ENCODE measurements around the gene SUPT6H. TPM values are rescaled to one million over a fixed set of nuclear protein-coding genes. Genes with fewer than 3 reads are reported as not detected.

Gene SUPT6H
- total RNA-seq, 6 experiments from 2014 or later: 72.7 to 79.7 (median 74.0) TPM

GRCh38 chr17:28747801-28748750 is 86.1 kb downstream of the SUPT6H start:
- TF ChIP-seq CTCF (IDR thresholded peaks at IDR 0.05): no peak
- Mint-ChIP-seq H3K36me3 (ENCODE audit: low read depth) (peaks cover 15% of the 10 kb centered on the region), H3K27me3 (ENCODE audit: insufficient read depth) (peaks cover 32% of the 10 kb centered on the region), H3K4me1 (ENCODE audit: low read depth) (peaks cover 29% of the 10 kb centered on the region), H3K27ac (peak overlapping the region; percentile 51), H3K4me3 (no peak overlapping the region), H3K9me3 (no peaks in the 10 kb centered on the region)
- no peak for DNase-seq

- no peaks in the 10 kb centered on the region for H3K9me3 Mint-ChIP-seq
- peaks cover 15% of the 10 kb centered on the region for H3K36me3 Mint-ChIP-seq (ENCODE audit: low read depth)
- no peak overlapping the region; the same call in 1 of the 2 replicates for H3K4me3 Mint-ChIP-seq
- H3K4me1 Mint-ChIP-seq (ENCODE audit: low read depth): peaks cover 27% of the 10 kb centered on the region
- H3K27me3 Mint-ChIP-seq (ENCODE audit: insufficient read depth): peaks cover 32% of the 10 kb centered on the region
- no peak for DNase-seq
- H3K27ac Mint-ChIP-seq: peak overlapping the region; percentile 51
- TF ChIP-seq CTCF (IDR thresholded peaks at IDR 0.05): no peak
Observed at GRCh38 chr17:28748852-28749515, 87.0 kb downstream of the SUPT6H start.

GRCh38 chr17:28749516-28750177 is 87.6 kb downstream of the SUPT6H start:
- no peak for DNase-seq
- H3K9me3 Mint-ChIP-seq: no peaks in the 10 kb centered on the region
- no peak for TF ChIP-seq CTCF (IDR thresholded peaks at IDR 0.05)
- H3K27me3 Mint-ChIP-seq (ENCODE audit: insufficient read depth): peaks cover 33% of the 10 kb centered on the region
- no peak overlapping the region for H3K4me3 Mint-ChIP-seq
- peaks cover 27% of the 10 kb centered on the region for H3K4me1 Mint-ChIP-seq (ENCODE audit: low read depth)
- H3K36me3 Mint-ChIP-seq (ENCODE audit: low read depth): peaks cover 15% of the 10 kb centered on the region
- peak overlapping the region; percentile 51; the same call in 1 of the 2 replicates for H3K27ac Mint-ChIP-seq

GRCh38 chr17:28750178-28751047 is 88.4 kb downstream of the SUPT6H start:
- H3K4me3 Mint-ChIP-seq: no peak overlapping the region
- H3K4me1 Mint-ChIP-seq (ENCODE audit: low read depth): peaks cover 30% of the 10 kb centered on the region
- H3K27me3 Mint-ChIP-seq (ENCODE audit: insufficient read depth): peaks cover 30% of the 10 kb centered on the region
- no peaks in the 10 kb centered on the region for H3K9me3 Mint-ChIP-seq
- H3K36me3 Mint-ChIP-seq (ENCODE audit: low read depth): peaks cover 15% of the 10 kb centered on the region
- peak overlapping the region; percentile 53 for H3K27ac Mint-ChIP-seq
- peak; percentile 89 for DNase-seq
- peak; percentile 98 for TF ChIP-seq CTCF (IDR thresholded peaks at IDR 0.05)

Data from HFFc6 (cell line).